Kidney glomerular epithelial cell (primary cell): Measurements from ENCODE around the gene FIGN.
A peak's percentile ranks its signal among the peaks of the same experiment; 100 is the strongest.

Source experiments
- DNase-seq: peaks from one replicate; lab custom pipeline; 2025; lab: John Stamatoyannopoulos, UW

FIGN gene

GRCh38 chr2:163662141-163662780 lies 73.5 kb downstream of the FIGN start:
- peak; percentile 21 for DNase-seq

GRCh38 chr2:163659224-163659623 lies 76.6 kb downstream of the FIGN start:
- DNase-seq = peak; percentile 45

GRCh38 chr2:163658556-163658955 lies 77.3 kb downstream of the FIGN start:
- no peak for DNase-seq

GRCh38 chr2:163657281-163657656 lies 78.5 kb downstream of the FIGN start:
- no peak for DNase-seq

GRCh38 chr2:163656622-163657280 lies 79.1 kb downstream of the FIGN start:
- DNase-seq = no peak

GRCh38 chr2:163655667-163656066 lies 80.1 kb downstream of the FIGN start:
- DNase-seq = no peak

- DNase-seq = no peak
Measured at GRCh38 chr2:163652751-163653150, 83.1 kb downstream of the FIGN start.

- DNase-seq = no peak
Measured at GRCh38 chr2:163649080-163649479, 86.7 kb downstream of the FIGN start.

GRCh38 chr2:163647300-163647699 lies 88.5 kb downstream of the FIGN start:
- no peak for DNase-seq

- DNase-seq = no peak
Measured at GRCh38 chr2:163646687-163647086, 89.1 kb downstream of the FIGN start.

GRCh38 chr2:163644238-163644637 lies 91.6 kb downstream of the FIGN start:
- no peak for DNase-seq

GRCh38 chr2:163641986-163642385 lies 93.8 kb downstream of the FIGN start:
- DNase-seq = no peak

GRCh38 chr2:163640542-163641193 lies 95.1 kb downstream of the FIGN start:
- DNase-seq = no peak

- DNase-seq = no peak
Measured at GRCh38 chr2:163637871-163638270, 97.9 kb downstream of the FIGN start.

- DNase-seq = no peak
Measured at GRCh38 chr2:163633291-163633690, 102.5 kb downstream of the FIGN start.

- no peak for DNase-seq
Measured at GRCh38 chr2:163630836-163631235, 105.0 kb downstream of the FIGN start.

- DNase-seq = no peak
Measured at GRCh38 chr2:163626639-163627109, 109.1 kb downstream of the FIGN start.

- DNase-seq = no peak
Measured at GRCh38 chr2:163626208-163626607, 109.6 kb downstream of the FIGN start.

- no peak for DNase-seq
Measured at GRCh38 chr2:163625632-163626031, 110.2 kb downstream of the FIGN start.

GRCh38 chr2:163621445-163622004 lies 114.3 kb downstream of the FIGN start:
- no peak for DNase-seq

GRCh38 chr2:163617517-163617916 lies 118.3 kb downstream of the FIGN start:
- no peak for DNase-seq

- DNase-seq = no peak
Measured at GRCh38 chr2:163613266-163613731, 122.5 kb downstream of the FIGN start.

- DNase-seq = no peak
Measured at GRCh38 chr2:163612332-163612731, 123.5 kb downstream of the FIGN start.
